GM19438 (cell line): ENCODE measurements around the gene SHROOM2.

Source experiments
- ATAC-seq: cut with Tn5 transposase; IDR thresholded peaks from one replicate; pipeline ENCODE4 v1.9.1; 2021; ENCODE audit warnings: low read depth; ENCODE audit not compliant: unreplicated experiment

The SHROOM2 gene

DNA sequence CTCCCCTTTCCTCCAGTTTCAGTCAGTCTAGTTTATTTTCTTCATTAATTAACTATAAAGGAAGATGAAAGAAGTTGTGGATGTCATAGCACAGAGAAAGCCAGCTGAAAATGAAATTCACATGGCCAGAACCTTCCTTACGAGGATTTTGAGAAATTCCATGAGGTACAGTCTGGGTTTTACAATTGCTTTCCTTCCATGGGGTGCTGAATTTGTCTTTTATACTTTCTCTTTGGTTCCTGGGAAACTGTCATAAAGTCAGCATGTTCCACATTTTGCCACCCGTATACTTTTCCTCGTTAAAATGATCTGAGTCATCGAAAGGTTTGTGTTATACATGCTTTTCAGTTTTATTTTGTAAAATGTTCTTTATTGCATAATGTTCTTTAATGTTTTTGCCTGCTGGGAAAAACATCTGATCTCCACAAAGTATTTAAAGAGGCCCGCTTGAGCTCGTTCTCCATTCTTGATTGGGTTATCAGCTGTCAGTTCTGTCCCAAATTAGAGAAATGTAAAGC, 102.8 kb downstream of the SHROOM2 start:
- ATAC-seq, result no peak

DNA sequence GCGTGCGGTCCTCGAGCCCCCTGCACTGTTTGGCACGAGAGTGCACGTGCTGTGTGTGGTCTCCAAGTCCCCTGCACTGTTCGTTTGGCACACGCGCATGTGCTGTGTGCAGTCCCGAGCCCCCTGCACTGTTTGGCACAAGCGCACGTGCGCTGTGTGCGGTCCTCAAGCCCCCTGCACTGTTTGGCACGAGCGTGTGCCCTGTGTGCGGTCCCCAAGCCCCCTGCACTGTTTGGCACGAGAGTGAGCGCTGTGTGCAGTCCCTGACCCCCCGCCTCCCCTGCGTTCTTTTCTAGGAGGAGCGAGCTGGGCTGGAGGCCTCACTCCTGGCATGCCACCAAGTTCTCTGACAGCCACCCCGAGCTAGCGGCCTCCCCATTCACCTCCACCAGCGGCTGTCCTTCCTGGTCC, 104.5 kb downstream of the SHROOM2 start:
- ATAC-seq, result no peak

DNA sequence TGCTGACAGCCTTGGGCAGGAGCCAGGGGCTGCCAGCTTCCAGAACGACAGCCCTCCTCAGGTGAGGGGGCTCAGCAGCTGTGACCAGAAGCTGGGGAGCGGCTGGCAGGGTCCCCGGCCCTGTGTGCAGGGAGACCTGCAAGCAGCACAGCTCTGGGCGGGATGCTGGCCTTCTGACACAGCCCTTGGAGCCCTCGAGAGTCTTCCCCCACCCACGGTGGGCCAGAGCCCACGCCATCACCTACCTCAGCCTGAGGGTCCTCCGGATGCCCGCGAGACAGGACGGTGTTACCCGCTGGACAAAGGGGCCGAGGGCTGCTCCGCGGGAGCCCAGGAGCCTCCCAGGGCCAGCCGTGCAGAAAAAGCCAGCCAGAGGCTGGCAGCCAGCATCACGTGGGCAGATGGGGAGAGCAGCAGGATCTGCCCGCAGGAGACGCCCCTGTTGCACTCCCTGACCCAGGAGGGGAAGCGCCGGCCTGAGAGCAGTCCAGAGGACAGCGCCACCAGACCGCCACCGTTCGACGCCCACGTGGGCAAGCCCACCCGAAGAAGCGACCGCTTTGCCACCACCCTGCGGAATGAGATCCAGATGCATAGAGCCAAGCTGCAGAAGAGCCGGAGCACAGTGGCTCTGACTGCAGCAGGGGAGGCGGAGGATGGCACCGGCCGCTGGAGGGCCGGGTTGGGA, 109.1 kb downstream of the SHROOM2 start:
- no peak for ATAC-seq

DNA sequence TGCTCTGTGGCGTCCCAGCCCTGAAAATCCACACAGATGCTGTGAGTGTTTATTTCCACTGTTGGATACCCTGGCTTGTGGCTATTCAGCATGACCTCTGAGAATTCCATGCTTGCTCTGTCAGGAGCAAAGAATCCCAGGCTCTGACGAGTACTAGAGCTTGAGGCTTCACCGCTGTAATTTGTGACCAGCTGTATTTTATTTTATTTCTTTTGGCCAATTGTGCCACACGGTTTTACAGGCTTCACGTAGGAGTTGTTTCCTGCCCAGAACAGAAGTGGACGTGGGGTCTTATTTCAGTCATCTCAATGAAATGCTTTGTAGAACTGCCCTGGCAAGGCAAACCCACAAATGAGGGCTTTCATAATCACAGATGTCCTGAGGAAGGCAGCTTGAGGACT, 111.5 kb downstream of the SHROOM2 start:
- no peak for ATAC-seq

DNA sequence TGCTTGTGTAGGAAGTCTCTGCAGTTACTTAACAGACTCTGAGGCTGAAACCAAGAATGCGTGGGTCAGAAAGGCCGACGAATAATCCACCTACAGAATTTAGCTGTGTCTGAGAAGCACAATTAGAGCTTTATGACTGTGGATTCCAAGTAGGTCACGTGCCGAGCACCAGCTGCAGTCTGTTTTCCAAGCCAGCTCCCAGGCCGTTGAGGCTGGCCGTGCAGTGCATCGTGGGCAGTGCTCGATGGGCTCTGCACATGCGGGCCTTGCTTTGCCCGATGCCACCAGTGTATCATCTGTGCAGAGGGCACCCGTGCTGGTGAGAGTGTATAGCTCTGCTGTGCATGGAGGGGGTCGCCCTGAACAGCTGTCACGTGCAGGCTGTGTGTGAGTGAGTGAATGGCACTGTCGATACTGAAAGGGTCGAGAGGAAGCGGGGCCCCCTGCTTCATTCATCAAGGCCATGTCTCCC, 113.4 kb downstream of the SHROOM2 start:
- no peak for ATAC-seq

DNA sequence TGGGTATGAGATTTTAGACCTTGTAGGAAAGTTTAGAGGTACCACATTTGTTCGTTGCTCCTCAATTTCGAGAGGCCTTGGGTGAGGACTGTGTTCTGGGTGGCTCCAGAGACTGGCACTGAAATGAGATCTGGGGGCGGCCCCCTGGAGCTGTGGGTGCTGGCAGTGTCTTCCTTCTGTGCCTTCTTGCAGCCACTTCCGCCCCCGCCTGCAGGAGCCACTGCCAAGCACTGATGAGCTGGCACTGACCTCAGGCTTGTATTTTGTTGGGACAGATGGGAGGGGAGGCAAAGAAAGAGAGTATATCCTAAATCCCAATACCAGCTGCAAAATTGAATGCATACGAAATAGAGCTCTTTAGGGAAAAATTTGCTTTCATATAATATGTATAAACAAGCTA, 116.4 kb downstream of the SHROOM2 start:
- ATAC-seq, result no peak

DNA sequence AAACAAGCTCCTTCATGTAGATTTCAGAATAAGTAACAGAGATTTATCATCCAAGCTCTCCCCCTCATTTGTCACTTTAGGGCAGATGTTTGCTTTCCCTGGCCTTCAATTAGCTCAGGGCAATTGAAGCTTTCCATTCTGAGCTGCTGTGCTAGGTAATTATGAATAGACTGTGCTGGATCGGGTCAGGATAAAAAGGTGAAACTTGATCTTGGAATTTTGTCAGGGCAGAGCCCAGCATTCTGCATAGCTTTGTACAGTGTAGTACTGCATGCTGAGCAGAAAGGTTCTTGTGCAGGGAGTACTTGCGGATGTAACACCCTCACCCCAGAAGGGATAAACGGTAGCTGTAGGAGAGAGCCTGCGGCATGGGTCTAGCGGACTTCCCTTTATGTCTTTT, 116.9 kb downstream of the SHROOM2 start:
- no peak for ATAC-seq

DNA sequence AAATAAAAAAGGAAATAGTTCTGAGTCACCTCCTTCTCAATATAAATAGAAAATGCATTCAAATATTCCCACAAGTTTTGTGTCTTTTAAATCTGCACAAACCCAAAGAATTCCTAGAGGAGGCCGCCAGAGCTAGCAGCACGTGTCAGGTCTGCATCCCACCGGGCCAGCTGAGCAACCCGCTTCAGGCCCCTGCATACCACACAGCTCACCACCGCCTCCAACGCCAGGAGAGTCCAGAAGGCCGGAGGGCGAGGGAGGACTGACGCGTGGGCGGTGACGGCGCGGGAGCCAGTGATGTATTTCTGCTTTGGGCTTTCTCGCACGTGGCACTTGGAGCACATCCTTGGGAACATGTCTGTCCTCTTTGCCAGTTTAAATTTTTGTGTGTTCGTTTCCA, 119.1 kb downstream of the SHROOM2 start:
- no peak for ATAC-seq

DNA sequence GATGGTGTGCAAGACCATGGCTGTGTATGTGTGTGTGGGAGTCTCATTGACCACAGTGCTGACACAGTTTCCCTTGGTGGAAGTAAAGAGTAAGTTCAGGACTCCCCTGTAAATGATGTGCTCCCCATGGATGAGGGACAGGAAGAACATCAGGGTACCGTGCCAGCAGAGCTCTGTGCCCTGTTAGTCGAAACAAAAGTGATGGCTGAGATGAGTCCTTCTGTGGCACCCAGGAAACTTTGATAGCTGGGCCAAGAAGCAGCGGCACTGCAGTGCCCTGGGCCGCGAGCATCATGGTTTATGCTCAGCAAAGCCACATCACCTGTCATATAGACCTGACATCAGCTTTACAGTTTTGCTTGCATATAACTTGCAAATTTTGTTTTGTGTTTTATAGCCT, 119.5 kb downstream of the SHROOM2 start:
- ATAC-seq, result no peak

DNA sequence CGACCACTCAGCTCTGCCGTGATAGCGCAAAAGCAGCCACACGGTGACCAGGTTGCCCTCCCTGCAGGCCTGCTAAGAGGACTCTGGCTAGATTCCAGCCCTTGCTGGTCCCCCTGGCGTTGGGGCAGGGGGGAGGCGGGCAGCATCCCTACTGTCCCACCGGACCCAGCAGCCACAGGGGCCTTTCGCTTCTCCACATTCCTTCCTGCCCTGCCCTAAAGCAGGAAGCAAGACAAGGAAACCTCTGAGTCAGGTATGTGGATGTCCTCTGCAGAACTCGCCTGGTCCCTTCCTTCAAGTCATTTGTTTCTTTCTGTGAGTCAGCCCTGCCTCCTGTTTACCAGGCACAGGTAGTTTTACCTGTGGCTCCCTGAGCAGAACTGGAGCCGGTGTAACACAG, 120.7 kb downstream of the SHROOM2 start:
- no peak for ATAC-seq

DNA sequence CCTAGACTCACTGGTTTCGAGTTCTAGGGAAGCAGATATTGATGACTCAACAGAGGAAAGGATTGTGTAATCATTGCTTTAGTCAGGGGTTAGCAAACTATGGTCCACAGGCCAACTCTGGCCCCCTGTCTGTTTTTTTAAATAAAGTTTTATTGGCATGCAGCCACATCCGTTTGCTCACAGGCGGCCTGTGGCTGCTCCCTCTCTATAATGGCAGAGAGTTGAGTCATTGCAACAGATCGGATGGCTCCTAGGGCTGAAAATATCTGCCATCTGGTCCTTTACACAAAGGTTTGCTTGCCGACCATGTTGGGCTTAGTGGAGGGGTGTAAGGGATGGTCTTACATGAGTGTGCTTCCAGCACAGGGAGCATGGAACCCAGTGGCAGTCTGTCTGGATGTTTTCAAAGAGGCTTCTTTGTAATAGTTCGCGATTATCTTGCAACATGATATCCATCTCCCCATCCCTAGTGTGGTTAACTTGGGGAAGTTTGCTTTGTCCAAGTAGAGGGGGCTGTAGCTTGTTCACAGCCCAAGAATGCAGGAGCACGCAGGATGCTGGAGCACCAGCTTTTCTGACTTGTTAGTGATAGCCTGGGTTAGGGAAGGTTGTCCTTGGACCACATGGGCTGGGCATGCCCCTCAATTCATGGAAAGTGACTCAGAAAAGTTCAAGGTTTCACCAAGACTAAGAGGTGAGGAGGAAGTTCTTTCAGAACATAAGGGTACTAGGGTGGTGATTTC, 121.6 kb downstream of the SHROOM2 start:
- no peak for ATAC-seq

DNA sequence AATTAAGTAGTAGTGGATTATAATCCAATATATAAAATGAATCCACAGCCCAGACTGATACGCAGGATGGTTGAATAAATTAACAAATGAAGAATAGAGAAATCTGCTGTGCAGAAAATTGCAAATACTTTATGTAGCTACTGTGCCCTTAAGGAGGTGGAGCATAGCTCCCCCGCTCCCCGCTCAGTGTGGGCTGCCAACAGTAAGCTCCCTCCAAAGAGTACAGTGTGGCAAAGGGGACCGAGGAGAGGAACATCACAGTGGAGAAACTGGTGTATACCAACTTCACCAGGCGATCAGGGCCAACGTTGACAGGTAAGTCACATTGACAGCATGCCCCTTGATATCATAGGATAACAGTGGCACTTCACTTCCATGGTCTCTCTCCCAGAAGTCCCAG, 123.0 kb downstream of the SHROOM2 start:
- no peak for ATAC-seq

DNA sequence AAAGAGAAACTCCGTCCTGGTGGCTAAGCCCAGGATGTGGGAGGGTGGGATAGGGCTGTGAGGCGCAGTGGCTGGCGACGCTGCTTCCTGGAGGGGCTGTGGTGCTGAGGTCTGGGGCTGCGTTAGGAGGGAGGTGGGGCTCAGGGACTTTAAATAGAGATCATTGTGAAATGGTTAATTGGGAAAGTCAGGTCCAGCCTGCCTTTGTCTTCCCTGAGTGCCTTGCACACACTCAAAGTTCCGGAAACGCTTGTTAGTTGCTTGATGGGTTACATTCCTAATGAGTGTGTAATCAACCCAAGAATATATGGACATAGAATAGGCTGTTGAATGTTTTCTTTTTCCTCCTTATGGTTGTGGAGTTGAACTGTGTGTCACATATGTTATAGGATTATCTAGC, 125.3 kb downstream of the SHROOM2 start:
- ATAC-seq, result no peak

DNA sequence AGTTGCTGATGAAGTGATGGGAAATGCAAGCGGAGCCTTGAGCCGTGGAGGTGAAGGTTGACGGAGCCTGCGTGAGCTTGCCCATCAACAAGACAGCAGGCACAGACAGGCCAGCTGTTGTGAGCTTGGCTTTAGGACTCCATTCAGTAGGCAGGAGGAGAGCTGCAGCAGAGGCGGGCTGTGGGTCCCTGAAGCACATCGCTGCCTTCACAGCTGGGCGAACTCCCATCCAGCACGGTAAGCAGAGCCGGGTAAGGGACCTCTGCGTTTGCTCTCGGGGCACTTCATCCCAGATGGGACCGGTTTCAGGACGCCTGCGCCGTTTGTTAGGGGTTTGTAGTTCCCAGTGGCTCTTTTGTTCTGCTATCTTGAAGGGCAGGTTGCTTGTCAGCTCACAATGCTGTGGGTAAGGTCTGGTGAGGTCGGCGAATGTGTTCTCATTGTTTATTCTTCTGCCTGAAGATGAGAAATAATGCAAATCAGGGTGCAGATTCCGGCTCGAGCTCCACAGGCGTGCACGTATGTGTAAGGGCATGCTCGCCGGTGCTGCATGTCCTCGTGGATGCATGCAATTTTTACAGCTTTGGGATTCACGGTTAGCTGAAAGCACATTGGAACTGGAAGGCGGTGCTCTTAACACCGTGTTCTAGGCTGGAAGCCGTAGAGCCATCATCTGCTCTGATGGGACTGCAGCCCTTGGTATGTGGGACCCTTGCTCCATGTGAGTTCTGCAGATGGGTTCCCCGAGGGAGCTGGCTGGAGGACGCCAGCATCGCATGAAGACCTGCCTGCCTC, 126.3 kb downstream of the SHROOM2 start:
- no peak for ATAC-seq

DNA sequence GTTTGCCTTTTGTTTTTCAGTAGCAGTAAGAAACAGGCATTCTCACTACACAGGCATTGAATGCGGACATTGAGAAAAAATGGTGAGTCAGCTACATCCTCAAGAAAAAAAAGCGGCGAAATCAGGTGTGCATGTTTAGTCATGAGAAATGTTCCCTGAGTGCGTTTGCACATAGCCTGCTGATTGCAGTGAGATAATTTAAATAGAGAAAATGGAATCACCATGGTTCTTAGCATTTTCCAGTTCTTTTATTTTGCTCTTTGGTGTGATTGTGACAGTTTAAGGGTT, 126.9 kb downstream of the SHROOM2 start:
- ATAC-seq, result no peak

DNA sequence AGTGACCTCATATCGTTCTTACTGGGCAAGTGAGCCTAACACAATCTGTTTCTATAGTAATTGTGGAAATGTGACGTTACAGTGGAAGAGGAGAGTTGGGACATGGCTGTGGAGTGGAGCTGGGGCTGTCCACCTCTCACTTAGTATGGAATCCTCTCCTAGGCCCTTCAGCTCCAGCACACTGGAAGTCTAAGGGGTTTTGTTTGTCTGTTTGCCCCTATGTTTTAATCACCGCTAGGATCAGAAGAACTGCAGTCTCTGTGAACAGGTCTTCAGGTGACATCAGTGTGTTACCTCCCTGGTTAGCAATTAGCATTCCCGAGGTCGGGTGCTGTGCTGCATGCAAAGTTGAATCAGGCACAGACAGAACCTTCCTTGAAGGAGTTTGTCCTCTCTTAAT, 131.6 kb downstream of the SHROOM2 start:
- no peak for ATAC-seq

DNA sequence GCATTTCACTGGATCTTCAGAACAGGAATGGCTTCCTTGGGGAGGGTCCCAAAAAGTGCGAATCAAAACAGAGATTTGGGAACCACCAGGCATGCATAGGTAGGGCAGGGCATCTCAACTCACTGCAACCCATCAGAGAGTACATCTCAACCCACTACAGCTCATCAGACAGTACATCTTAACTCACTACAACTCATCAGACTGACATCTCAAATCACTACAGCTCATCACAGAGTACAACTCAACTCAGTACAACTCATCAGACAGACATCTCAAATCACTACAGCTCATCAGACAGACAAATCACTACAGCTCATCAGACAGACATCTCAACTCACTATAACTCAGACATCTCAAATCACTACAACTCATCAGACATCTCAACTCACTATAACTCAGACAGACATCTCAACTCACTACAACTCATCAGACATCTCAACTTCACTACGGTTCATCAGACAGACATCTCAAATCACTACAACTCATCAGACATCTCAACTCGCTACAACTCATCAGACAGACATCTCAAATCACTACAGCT, 133.5 kb downstream of the SHROOM2 start:
- ATAC-seq, result no peak

DNA sequence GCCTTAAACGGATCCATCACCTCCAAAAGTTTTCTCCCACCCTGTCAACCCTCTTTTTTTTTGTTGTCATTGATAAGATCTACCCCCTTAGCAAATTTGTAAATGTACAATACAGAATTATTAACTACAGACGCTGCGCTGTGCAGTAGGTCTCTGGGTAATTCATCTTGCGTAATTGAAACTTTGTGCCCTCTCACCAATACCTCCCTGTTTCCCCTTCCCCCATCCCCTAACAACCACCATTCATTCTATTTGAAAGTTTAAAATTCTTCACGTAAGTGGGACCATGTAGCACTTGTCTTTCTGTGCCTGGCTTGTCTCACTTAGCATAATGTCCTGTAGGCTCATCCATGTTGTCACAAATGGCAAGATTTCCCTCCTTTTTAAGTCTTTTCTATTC, 135.2 kb downstream of the SHROOM2 start:
- ATAC-seq, result no peak

DNA sequence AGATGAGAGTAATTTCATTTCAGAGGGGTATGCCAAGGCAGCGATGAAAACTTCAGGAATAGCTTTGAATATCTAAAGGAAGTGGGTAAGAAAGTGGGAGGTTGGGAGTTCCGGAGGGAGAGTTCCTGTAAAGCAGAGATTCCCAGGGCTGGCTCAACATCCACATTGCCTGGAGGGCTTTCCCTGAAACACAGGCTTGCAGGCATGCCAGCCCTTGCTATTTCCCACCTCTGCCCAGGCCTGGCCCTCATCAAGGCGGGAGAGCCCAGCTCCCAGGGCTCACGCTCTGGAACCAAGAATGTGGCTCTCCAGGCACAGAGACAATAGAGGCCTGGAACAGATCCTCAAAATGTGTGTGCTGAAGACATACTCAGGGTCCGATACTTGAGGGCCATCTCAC, 137.1 kb downstream of the SHROOM2 start:
- ATAC-seq, result no peak

DNA sequence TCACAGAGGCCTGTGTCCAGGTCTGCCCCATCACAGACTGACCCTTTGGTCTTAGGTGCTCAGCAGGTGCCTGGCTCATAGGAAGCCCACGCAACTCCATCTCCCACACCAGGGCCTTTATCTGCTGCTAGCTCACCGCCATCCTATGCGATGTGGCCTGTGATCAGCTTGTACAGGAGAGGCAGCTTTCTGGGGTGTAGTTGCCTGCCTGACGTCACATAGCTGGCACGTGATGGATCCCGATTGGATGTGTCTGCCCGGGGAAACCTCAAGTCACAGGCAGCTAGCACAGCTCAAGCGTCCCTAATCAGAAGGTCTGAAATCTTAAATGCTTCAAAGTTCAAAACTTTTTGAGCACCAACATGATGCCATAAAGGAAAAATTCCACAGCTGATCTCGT, 139.8 kb downstream of the SHROOM2 start:
- ATAC-seq, result no peak
